Activated naive CD4-positive, alpha-beta T cell treated with anti-CD3 and anti-CD28 coated beads, Interleukin-2, amount 50 U/mL, for 72 hours (primary cell): ENCODE data around the gene KRT71. TPM values are rescaled to one million over a fixed set of nuclear protein-coding genes. Genes with fewer than 3 reads are reported as not detected.
A peak's percentile ranks its signal among the peaks of the same experiment; 100 is the strongest.

Experiments used
- ATAC-seq, 2 donors: fragments of 150-1000 bp; cut with Tn5 transposase; 2 replicates each; pipeline ENCODE4 v1.10.0; 2021; ENCODE audit warnings: mild to moderate bottlenecking in 2 of 2, moderate library complexity in 2 of 2
- DNase-seq, 2 donors: peaks; one replicate each; pipeline ENCODE4 v3.0.0; 2021 to 2022; ENCODE audit warnings: low spot score in 2 of 2
- H3K27ac Mint-ChIP-seq, 2 donors: one replicate each; pipeline ENCODE4 v1.8.0; 2022; ENCODE audit warnings: mild to moderate bottlenecking in 2 of 2, mixed read lengths in 2 of 2
- H3K36me3 Mint-ChIP-seq, 2 donors: one replicate each; pipeline ENCODE4 v1.8.0; 2022; ENCODE audit warnings: mixed read lengths in 2 of 2
- H3K9me3 Mint-ChIP-seq, 2 donors: one replicate each; pipeline ENCODE4 v1.8.0; 2022; ENCODE audit warnings: mixed read lengths in 2 of 2
- total RNA-seq, 2 donors: library from RNA; stranded (reverse); gene quantifications; one replicate each; pipeline ENCODE4 v1.2.3, GENCODE V29; 2022

KRT71 gene
- total RNA-seq, 2 donors from 2014 or later, result not detected

GRCh38 chr12:52552055-52552454 is 890 bp downstream of the KRT71 start:
- DNase-seq (no peak), ATAC-seq (no peak)
- H3K27ac Mint-ChIP-seq, result no peak overlapping the region
- no peaks in the 10 kb centered on the region for H3K36me3 Mint-ChIP-seq
- H3K9me3 Mint-ChIP-seq, result no peaks in the 10 kb centered on the region

GRCh38 chr12:52551216-52551865 is 1.6 kb downstream of the KRT71 start:
- Mint-ChIP-seq H3K9me3 (no peaks in the 10 kb centered on the region), H3K27ac (peak overlapping the region in 1 of 2 donors; percentile 1), H3K36me3 (no peaks in the 10 kb centered on the region)
- DNase-seq (no peak), ATAC-seq (no peak)

- Mint-ChIP-seq H3K9me3 (no peaks in the 10 kb centered on the region), H3K27ac (no peak overlapping the region), H3K36me3 (no peaks in the 10 kb centered on the region)
- no peak for DNase-seq
- no peak for ATAC-seq
These were observed 6.8 kb downstream of the KRT71 start for GRCh38 chr12:52546126-52546525.

GRCh38 chr12:52543985-52544883 is 8.7 kb downstream of the KRT71 start:
- no peaks in the 10 kb centered on the region for H3K36me3 Mint-ChIP-seq
- no peak for ATAC-seq
- no peaks in the 10 kb centered on the region for H3K9me3 Mint-ChIP-seq

GRCh38 chr12:52542785-52543318 is 10.1 kb downstream of the KRT71 start:
- ATAC-seq (no peak), DNase-seq (no peak)
- Mint-ChIP-seq H3K27ac (peak overlapping the region in 1 of 2 donors; percentile 12), H3K36me3 (no peaks in the 10 kb centered on the region), H3K9me3 (no peaks in the 10 kb centered on the region)

More at GRCh38 chr12:52543985-52544883, 8.7 kb downstream of the KRT71 start:
- no peak for DNase-seq
- H3K27ac Mint-ChIP-seq, result no peak overlapping the region

- no peak for ATAC-seq
- H3K27ac Mint-ChIP-seq, result no peak overlapping the region
- no peaks in the 10 kb centered on the region for H3K9me3 Mint-ChIP-seq
- no peak for DNase-seq
- H3K36me3 Mint-ChIP-seq, result no peaks in the 10 kb centered on the region
These were observed 10.8 kb downstream of the KRT71 start for GRCh38 chr12:52542157-52542556.

- Mint-ChIP-seq H3K9me3 (no peaks in the 10 kb centered on the region), H3K27ac (peak overlapping the region in 1 of 2 donors; percentile 91), H3K36me3 (no peaks in the 10 kb centered on the region)
- no peak for DNase-seq
- ATAC-seq, result no peak
These were observed 11.2 kb downstream of the KRT71 start for GRCh38 chr12:52541709-52542108.

GRCh38 chr12:52540531-52540930 is 12.4 kb downstream of the KRT71 start:
- ATAC-seq, result no peak
- Mint-ChIP-seq H3K9me3 (no peaks in the 10 kb centered on the region), H3K27ac (no peak overlapping the region), H3K36me3 (no peaks in the 10 kb centered on the region)
- DNase-seq, result no peak

- Mint-ChIP-seq H3K36me3 (no peaks in the 10 kb centered on the region), H3K27ac (no peak overlapping the region), H3K9me3 (no peaks in the 10 kb centered on the region)
- no peak for ATAC-seq
- DNase-seq, result no peak
These were observed 13.1 kb downstream of the KRT71 start for GRCh38 chr12:52539821-52540173.

GRCh38 chr12:52539083-52539820 is 13.7 kb downstream of the KRT71 start:
- Mint-ChIP-seq H3K9me3 (no peaks in the 10 kb centered on the region), H3K27ac (peak overlapping the region in 1 of 2 donors; percentile 72), H3K36me3 (no peaks in the 10 kb centered on the region)
- ATAC-seq (no peak), DNase-seq (no peak)

GRCh38 chr12:52537101-52537500 is 15.8 kb downstream of the KRT71 start:
- ATAC-seq, result no peak

GRCh38 chr12:52535574-52535973 is 17.4 kb downstream of the KRT71 start:
- Mint-ChIP-seq H3K9me3 (no peaks in the 10 kb centered on the region), H3K36me3 (no peaks in the 10 kb centered on the region), H3K27ac (no peak overlapping the region)
- ATAC-seq (no peak), DNase-seq (no peak)

More at GRCh38 chr12:52537101-52537500, 15.8 kb downstream of the KRT71 start:
- Mint-ChIP-seq H3K9me3 (no peaks in the 10 kb centered on the region), H3K36me3 (no peaks in the 10 kb centered on the region), H3K27ac (no peak overlapping the region)
- DNase-seq, result no peak

GRCh38 chr12:52534482-52534881 is 18.5 kb downstream of the KRT71 start:
- H3K27ac Mint-ChIP-seq, result no peak overlapping the region
- H3K9me3 Mint-ChIP-seq, result no peaks in the 10 kb centered on the region
- no peak for DNase-seq
- no peaks in the 10 kb centered on the region for H3K36me3 Mint-ChIP-seq
- ATAC-seq, result no peak

- ATAC-seq, result no peak
- H3K27ac Mint-ChIP-seq, result no peak overlapping the region
- no peaks in the 10 kb centered on the region for H3K9me3 Mint-ChIP-seq
- no peak for DNase-seq
- no peaks in the 10 kb centered on the region for H3K36me3 Mint-ChIP-seq
These were observed 19.1 kb downstream of the KRT71 start for GRCh38 chr12:52533686-52534470.

GRCh38 chr12:52532636-52533035 is 20.3 kb downstream of the KRT71 start:
- Mint-ChIP-seq H3K36me3 (no peaks in the 10 kb centered on the region), H3K9me3 (no peaks in the 10 kb centered on the region), H3K27ac (peak overlapping the region in 1 of 2 donors; percentile 24)
- ATAC-seq, result no peak
- no peak for DNase-seq

- no peak for DNase-seq
- Mint-ChIP-seq H3K9me3 (no peaks in the 10 kb centered on the region), H3K36me3 (no peaks in the 10 kb centered on the region), H3K27ac (no peak overlapping the region)
- ATAC-seq, result no peak
These were observed 21.2 kb downstream of the KRT71 start for GRCh38 chr12:52531566-52532300.
